Ishikawa (cell line): Measurements from ENCODE around the gene ZFAND3.

ENCODE experiments used
- CEBPB ChIP-seq: IDR thresholded peaks from 2 replicates; pipeline ENCODE4 v1.6.1; 2012
- CREB1 ChIP-seq: IDR thresholded peaks from 2 replicates; pipeline ENCODE4 v1.6.1; 2012; ENCODE audit warnings: low read depth
- EGR1 ChIP-seq: IDR thresholded peaks from 2 replicates; pipeline ENCODE4 v1.6.1; 2012
- EP300 ChIP-seq: IDR thresholded peaks from 2 replicates; pipeline ENCODE4 v1.6.1; 2012; ENCODE audit warnings: borderline replicate concordance
- FOXM1 ChIP-seq: IDR thresholded peaks from 2 replicates; pipeline ENCODE4 v1.6.1; 2012; ENCODE audit warnings: low read depth, borderline replicate concordance
- NFIC ChIP-seq: IDR thresholded peaks from 2 replicates; pipeline ENCODE4 v1.6.1; 2012
- RAD21 ChIP-seq: IDR thresholded peaks from 2 replicates; pipeline ENCODE4 v1.6.1; 2012; ENCODE audit warnings: low read depth
- TAF1 ChIP-seq: IDR thresholded peaks from 2 replicates; pipeline ENCODE4 v1.6.1; 2012; ENCODE audit warnings: low read depth, mild to moderate bottlenecking
- TCF12 ChIP-seq: IDR thresholded peaks from 2 replicates; pipeline ENCODE4 v1.6.1; 2012; ENCODE audit warnings: low read depth
- TEAD4 ChIP-seq: IDR thresholded peaks from 2 replicates; pipeline ENCODE4 v1.6.1; 2012
- YY1 ChIP-seq: IDR thresholded peaks from 2 replicates; pipeline ENCODE4 v1.6.1; 2012; ENCODE audit warnings: low read depth
- ZBTB7A ChIP-seq: IDR thresholded peaks from 2 replicates; pipeline ENCODE4 v1.6.1; 2012; ENCODE audit warnings: low read depth
- TF ChIP-seq, protein P1 (sequence below): IDR thresholded peaks from 2 replicates; pipeline ENCODE4 v1.6.1; 2012
- TF ChIP-seq, protein P2 (sequence below): IDR thresholded peaks from 2 replicates; pipeline ENCODE4 v1.6.1; 2012; ENCODE audit warnings: low read depth, mild to moderate bottlenecking
- TF ChIP-seq, protein P3 (sequence below): IDR thresholded peaks from 2 replicates; pipeline ENCODE4 v1.6.1; 2012

Gene ZFAND3

DNA sequence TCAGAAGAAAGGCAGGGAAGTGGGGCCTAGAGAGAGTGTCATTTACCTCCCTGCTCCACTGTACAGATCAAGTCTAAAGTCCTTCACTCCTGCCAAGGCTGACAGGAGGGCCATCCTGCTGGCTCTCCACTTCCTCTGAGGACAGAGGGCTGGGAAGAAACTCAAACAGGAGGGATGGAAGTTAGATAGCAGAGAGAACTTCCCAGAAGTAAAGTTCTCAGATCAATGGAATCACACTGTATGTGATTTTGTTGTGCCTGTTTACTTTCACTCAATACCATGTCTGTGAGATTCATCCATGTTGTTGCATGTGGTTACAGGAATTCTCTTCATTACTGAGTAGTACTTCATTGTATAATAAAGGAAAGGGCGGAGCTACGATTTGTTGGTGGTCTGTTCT is 32.3 kb upstream of the ZFAND3 start:
- TF ChIP-seq YY1 (no peak), FOXM1 (no peak), EGR1 (no peak), CREB1 (no peak), CEBPB (no peak), TEAD4 (no peak)

DNA sequence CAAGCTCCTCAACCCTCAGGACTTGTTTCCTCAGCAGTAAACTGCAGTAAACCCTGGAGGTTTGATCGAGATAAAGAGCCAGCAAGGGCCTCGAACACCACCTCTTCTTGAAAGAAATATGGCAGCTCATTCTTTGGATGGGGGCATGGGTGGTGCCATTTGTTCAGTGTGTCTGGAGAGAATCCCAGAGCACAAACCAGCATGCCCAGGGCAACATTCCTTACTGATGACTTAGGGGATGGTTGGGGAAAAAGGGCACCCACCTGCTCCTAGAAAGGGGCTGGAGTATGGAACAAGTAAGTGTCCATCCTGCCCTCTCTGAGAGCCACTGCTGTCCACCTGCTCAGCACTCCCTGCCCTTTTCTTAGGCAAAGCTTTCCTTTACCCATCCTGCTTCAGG is 31.3 kb upstream of the ZFAND3 start:
- TF ChIP-seq EP300 (no peak), YY1 (0 out of 2 replicates have a peak, but pooled peaks have one; percentile 15)

DNA sequence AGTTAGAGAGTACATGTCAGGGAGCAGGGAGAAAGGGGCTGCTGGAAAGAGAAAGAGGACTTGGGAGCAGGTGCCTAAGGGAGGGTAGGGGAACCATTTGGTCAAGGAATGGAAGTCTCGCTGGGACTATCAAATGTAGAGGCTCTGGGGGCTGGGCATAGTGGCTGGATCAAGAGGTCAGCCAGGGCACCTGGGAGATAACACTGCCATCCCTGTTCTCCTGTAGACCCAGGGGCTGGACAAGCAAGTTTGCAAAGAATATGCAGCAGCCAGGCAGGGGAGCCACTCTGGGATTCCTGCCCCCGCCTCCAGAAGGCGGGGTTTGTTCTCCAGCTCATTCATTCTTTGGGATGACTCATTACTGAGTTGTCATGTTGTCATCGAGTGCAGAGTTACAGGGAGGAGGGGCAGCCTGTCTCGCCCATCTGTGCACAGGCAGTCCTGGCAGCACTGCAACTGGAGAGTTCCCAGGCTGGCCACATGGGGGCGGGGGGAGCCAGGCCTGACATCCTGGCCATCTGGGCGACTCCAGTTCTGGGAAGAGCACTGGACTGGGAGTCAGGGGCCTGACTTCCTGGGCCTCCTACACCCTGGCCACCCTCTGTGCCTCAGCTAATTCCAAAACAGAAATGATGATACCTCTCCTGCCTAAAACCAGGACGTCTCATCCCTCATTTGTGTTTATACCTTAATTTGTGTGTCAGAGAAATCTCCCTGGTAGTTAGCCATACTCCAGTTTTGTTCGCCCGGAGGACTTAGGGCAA is 28.2 kb upstream of the ZFAND3 start:
- peak; percentile 65 for TF ChIP-seq CREB1
- TF ChIP-seq TAF1 = peak; percentile 47; the same call in 1 of the 2 replicates
- peak; percentile 76 for TF ChIP-seq TEAD4
- TF ChIP-seq, protein P1, sequence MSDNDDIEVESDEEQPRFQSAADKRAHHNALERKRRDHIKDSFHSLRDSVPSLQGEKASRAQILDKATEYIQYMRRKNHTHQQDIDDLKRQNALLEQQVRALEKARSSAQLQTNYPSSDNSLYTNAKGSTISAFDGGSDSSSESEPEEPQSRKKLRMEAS = peak; percentile 75
- TF ChIP-seq, protein P2, sequence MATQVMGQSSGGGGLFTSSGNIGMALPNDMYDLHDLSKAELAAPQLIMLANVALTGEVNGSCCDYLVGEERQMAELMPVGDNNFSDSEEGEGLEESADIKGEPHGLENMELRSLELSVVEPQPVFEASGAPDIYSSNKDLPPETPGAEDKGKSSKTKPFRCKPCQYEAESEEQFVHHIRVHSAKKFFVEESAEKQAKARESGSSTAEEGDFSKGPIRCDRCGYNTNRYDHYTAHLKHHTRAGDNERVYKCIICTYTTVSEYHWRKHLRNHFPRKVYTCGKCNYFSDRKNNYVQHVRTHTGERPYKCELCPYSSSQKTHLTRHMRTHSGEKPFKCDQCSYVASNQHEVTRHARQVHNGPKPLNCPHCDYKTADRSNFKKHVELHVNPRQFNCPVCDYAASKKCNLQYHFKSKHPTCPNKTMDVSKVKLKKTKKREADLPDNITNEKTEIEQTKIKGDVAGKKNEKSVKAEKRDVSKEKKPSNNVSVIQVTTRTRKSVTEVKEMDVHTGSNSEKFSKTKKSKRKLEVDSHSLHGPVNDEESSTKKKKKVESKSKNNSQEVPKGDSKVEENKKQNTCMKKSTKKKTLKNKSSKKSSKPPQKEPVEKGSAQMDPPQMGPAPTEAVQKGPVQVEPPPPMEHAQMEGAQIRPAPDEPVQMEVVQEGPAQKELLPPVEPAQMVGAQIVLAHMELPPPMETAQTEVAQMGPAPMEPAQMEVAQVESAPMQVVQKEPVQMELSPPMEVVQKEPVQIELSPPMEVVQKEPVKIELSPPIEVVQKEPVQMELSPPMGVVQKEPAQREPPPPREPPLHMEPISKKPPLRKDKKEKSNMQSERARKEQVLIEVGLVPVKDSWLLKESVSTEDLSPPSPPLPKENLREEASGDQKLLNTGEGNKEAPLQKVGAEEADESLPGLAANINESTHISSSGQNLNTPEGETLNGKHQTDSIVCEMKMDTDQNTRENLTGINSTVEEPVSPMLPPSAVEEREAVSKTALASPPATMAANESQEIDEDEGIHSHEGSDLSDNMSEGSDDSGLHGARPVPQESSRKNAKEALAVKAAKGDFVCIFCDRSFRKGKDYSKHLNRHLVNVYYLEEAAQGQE = no peak
- TF ChIP-seq CEBPB = peak; percentile 43; the same call in 1 of the 2 replicates
- TF ChIP-seq EGR1 = no peak
- TF ChIP-seq FOXM1 = peak; percentile 40; the same call in 1 of the 2 replicates
- TF ChIP-seq RAD21 = peak; percentile 96
- TF ChIP-seq, protein P3, sequence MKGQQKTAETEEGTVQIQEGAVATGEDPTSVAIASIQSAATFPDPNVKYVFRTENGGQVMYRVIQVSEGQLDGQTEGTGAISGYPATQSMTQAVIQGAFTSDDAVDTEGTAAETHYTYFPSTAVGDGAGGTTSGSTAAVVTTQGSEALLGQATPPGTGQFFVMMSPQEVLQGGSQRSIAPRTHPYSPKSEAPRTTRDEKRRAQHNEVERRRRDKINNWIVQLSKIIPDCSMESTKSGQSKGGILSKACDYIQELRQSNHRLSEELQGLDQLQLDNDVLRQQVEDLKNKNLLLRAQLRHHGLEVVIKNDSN = no peak
- TF ChIP-seq NFIC = peak; percentile 80
- no peak for TF ChIP-seq ZBTB7A
- TF ChIP-seq YY1 = peak; percentile 42; the same call in 1 of the 2 replicates
- TF ChIP-seq EP300 = peak; percentile 67; the same call in 1 of the 2 replicates
- peak; percentile 91 for TF ChIP-seq TCF12

DNA sequence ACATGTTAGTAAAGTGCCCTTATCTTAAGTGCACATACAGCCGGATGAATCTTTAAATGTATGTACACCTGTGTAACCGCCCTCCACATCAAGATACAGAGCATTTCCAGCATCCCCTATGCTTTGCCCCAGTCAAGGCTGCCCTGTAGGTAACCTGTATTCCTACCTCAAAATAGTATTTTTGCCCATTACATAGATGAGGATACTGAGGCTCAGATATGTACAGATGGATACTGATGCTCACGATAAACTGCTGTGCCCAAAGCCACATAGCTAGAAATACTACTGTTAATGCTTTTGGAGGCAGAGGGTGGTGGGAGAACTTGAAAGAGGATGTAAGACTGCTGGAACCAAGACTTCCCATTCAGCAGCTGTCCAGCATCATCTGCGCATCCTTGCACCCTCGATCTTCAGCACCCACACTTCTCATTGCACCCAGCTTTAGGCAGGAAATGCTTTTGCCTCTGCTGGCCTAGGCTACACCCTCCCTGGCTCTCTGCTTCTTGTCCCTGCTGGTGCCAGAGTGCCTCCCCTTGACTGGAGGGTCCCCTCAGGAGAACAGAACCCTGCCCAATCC is 27.0 kb upstream of the ZFAND3 start:
- TF ChIP-seq, protein P2 = peak; percentile 54; the same call in 1 of the 2 replicates
- no peak for TF ChIP-seq CREB1

DNA sequence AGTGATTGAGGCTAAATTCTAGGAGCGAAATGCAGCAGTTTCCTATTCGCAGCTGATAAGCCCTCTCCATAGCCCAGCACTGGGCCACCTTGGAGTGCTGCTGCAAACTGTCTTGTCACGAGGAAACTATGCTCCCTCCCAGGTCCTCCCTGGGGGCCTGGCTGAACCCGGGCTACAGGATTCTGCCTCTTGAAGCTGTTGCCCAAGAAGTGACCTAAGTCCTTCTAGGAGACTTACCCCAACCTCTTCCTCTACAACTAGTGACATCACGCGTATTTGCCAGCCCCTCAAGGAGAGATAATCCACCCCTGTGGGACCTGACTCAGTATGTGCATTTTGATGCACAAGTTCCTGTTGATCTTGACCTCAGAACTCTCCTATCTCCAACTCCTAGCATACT is 26.5 kb upstream of the ZFAND3 start:
- TF ChIP-seq TCF12 (no peak), TEAD4 (no peak), EGR1 (no peak), TAF1 (no peak), CEBPB (no peak), EP300 (no peak), ZBTB7A (no peak), FOXM1 (no peak), NFIC (no peak), RAD21 (no peak), CREB1 (no peak)
- TF ChIP-seq, protein P3 = no peak
- TF ChIP-seq, protein P2 = no peak
- TF ChIP-seq, protein P1 = no peak
